NCI-H1105 (cell line): ENCODE measurements around the gene WT1.
"Not testable (repeated sequence)": the region's sequence is repeated elsewhere in the genome, so short reads cannot be mapped to it uniquely, and the experiment has no call there.

Experiments
- DNase-seq: peaks from one replicate; lab custom pipeline; 2025; lab: John Stamatoyannopoulos, UW

Gene WT1

GRCh38 chr11:32435511-32435941, at the start of gene WT1:
WT1 (minus strand) TSS chr11:32435539.
- no peak for DNase-seq

DNA sequence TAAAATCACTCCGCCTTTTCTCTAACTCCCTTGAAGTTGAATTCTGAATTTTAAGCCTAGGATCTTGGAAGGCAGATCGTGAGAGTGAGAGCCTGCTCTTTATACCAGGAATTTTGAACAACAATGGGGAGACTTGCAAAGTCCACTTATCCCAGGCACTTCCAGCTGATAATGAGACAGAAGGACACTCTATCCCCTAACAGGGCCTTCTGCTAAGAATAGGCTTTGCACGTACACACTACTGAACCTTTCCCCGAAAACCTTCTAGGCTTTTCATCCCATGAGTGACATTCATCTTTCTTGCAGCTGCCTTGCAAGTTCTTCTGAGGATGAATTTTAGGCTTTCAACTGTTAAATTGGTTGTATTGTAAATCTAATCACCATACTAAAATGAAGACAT, 44.0 kb upstream of the WT1 start:
- no peak for DNase-seq

DNA sequence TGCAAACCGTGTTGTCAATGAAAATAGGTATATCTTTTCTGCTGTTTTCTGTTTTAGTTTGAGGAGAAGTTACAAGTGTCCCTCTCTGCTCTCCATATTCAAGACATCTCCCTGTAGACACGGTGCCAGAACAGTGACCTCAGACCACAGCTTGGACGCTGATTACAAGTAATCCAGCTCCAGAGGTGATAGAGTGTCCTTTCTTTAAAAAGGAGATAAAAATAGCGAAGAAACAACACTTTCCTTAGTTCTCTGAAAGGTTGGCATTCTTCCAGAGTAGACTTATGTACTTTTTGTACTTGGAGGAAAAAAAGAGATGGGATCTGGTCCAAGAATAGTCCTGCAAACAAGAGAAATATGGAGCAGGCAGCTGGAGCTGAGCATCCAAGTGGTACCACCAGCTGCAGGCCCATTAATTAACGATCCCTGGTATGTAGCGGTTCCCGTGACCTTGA, 43.0 kb upstream of the WT1 start:
- DNase-seq = peak; percentile 52

GRCh38 chr11:32473282-32473909, 38.1 kb upstream of the WT1 start:
- DNase-seq = no peak

GRCh38 chr11:32472226-32472625, 36.9 kb upstream of the WT1 start:
- no peak for DNase-seq

- not testable (repeated sequence) for DNase-seq
Measured at GRCh38 chr11:32471544-32471943, 36.2 kb upstream of the WT1 start.

DNA sequence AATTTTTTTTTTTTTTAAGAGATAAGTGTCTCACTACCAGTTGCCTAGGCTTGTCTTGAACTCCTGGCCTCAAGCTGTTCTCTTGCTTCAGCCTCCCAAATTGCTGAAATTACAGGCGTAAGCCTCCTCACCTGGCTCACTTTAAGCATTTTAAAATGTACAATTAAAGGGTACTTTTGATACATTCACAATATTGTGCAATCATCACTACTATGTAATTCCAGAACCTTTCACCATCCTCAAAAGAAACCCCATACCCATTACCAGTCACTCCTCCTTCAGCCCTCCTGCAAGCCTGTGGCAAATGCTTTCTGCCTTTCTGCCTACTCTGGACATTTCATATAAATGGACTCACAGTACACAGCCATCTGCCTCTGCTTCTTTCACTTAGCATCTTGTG, 34.5 kb upstream of the WT1 start:
- no peak for DNase-seq

GRCh38 chr11:32466279-32466915, 31.1 kb upstream of the WT1 start:
- no peak for DNase-seq

GRCh38 chr11:32464078-32464477, 28.7 kb upstream of the WT1 start:
- no peak for DNase-seq

DNA sequence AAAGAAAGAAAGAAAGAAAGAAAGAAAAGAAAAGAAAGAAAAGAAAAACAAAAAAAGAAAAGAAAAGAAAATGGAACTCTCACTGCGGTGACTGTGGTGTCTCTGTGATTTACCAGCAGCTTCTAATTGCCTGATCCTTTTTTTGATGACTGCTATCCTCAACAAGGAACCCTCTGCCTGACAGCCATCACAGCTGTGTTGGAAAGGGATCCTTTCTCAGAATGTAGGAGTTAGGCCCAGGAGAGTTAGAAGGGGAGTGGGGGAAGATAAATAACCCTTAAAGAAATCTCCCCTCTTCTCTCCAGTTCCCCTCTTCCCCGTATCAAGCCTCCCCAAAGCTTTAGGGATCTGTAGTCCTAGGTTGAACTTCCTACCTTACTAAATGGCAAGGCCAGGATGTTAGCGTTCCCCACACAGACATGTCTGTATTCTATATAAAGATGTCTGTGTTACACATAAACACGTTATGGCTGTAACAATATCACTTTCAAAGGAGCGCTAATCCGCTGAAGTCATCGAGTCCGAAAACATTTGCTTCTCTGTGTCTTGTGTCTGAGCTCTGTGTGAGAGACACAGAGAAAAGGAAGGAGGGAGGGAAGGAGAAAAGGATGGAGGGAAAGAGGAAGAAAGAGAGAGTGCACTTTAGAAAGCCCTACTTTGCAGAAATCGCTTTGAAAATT, 26.8 kb upstream of the WT1 start:
- no peak for DNase-seq

- no peak for DNase-seq
Measured at GRCh38 chr11:32456864-32457263, 21.5 kb upstream of the WT1 start.

DNA sequence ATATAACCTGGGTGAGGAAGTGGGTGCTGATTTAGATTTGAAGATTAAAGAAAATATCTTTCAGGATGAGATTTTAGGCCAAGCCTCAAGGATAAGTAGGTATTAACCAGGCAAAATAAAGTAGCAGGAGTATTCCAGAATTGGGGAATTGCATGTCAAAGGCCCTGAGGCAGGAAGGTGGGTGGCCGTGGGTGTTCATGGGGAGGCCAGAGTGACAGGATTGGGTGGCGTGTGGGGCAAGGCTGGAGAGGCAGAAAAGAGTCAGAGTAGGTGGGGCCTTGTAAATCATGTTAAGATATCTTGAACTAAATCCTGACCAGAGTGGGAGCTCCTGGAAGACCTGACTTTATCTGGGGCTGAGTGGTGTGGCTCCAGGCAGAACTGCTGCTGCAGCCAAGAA, 19.7 kb upstream of the WT1 start:
- DNase-seq = no peak

DNA sequence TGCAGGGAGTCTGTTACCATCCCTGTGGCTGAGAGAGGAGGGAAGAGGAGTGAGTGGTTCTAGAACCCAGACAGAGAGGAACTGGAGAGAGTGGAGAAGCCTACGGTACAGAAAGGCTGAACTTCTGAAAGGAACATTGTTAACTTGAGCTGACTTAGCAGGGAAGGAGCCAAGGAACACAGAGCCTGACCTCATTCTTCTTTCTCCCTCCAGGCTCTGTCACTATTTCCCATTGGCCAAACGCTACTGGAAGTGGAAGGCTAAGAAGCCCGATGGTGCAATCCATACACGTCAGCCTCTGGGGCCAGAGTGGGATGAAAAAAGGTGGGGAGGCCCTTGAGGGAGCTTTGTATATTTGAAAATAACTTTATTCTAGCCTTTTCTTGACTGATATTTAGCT, 16.5 kb upstream of the WT1 start:
- no peak for DNase-seq

DNA sequence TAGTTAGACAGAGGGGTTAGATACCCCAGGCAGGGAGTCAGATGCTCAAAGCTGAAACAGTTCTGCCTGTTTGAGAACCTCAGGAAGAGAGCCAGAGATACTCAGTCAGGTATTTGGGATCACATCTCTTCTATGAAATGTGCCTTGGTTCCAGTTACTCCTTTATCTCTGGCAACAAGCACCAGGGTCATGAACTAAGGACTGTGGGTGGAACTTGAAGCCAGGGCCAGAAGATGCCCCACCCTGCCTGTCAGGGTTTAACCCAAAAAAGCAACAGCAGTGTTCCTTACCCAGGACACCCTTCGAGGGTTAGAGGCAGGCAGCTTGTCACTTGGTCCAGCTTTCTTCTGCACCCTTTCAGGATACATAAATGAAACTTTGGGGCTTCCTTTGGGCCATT, 15.0 kb upstream of the WT1 start:
- no peak for DNase-seq

GRCh38 chr11:32448232-32448631, 12.9 kb upstream of the WT1 start:
- DNase-seq = no peak

- no peak for DNase-seq
Measured at GRCh38 chr11:32447252-32447651, 11.9 kb upstream of the WT1 start.

GRCh38 chr11:32446227-32446626, 10.9 kb upstream of the WT1 start:
- DNase-seq = no peak

GRCh38 chr11:32444186-32444585, 8.8 kb upstream of the WT1 start:
- DNase-seq = no peak

DNA sequence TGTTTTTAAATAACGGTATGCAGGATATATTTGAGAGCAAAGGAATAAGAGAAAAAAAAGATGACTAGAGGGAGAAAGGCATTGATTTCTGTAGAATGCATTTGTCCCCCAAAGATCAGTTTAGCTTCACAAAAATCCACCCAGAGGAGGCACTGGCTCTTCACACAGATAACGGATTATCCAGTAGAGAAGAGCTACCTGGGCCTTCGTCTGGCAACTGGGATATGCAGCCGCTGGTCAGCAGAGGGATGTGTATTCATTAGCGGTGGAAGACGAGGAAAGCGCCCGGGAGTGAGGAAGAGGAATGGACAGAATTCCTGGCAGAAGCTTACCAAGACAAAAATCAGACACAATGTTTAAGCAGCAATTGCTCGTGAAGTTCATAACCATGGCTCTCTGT, 5.6 kb upstream of the WT1 start:
- no peak for DNase-seq

DNA sequence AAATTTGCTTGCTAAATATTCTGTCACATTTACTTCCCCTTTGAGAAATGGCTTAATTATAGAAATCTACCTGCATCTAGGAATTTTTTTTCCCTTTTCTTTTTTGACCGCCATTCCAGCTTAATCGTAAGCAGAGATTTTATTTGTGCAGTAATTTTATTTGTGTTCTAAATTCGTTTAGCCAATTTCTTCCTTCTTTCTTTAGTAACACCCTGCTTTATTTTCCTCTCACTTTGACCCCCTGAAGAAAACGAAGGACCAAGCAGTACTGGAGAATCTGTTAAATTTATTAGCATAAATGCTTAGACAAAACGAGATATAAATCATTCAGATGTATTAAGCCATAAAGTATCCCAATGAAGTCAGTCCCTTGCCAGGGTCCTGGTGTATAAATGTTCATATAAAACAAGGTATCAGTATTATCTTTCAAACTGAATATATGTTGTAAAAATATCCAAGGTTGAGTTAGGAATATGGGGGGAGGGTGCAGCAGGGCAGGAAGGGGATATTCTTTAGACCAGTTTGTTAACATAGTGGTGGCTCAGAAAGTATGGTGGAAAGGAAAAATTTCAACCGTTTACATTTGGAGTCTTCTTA, 5.1 kb upstream of the WT1 start:
- DNase-seq = no peak

GRCh38 chr11:32439501-32440210, 4.3 kb upstream of the WT1 start:
- no peak for DNase-seq

DNA sequence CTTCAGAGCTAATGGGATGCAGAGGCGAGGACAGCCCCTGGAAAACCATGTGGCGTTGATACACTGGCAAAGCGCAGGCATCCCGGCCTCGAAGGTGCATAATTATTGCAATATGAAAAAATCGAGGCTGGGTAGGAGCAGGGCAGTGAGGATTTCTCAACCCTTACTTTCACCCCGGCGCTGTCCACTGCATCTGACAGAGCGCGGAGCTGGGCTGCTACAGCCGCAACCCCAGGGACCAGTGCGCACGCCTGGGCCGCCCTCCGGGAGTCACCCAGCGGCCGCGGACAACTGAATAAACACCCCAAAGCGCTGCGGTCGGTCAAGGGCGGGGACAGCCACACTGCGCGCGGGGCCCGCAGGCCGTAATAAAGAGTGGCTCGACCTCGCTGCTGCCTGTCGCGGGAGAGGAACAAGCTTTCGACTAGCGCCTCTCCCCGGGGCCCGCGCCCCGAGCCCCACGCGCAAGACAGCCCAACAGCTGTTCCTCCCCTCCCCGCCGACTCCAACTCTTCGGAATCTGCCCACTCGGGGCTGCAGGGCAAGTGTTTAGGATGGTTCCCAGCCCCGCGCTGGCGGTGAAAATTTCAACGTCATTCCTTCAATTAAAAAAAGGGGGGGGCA, 3.6 kb upstream of the WT1 start:
- DNase-seq = no peak
